Epithelial cell of proximal tubule (primary cell): ENCODE results near the gene RPL19. TPM values are rescaled to one million over a fixed set of nuclear protein-coding genes. Genes with fewer than 3 reads are reported as not detected.
"Not testable (repeated sequence)": the region's sequence is repeated elsewhere in the genome, so short reads cannot be mapped to it uniquely, and the experiment has no call there.

Experiments
- DNase-seq: peaks from one replicate; pipeline ENCODE4 v3.0.0-alpha.2; 2011; ENCODE audit warnings: low read depth
- H3K4me3 ChIP-seq: 2 replicates; pipeline ENCODE4 v1.5.1; 2011; ENCODE audit warnings: low read depth, mild to moderate bottlenecking, low read length
- total RNA-seq: library from RNA; depleted of rRNA; stranded (reverse); fragments of >200 nt; gene quantifications from 2 replicates; pipeline ENCODE4 v1.2.3, GENCODE V29; 2015
- TF ChIP-seq, protein P1 (sequence below): conservative IDR thresholded peaks from 2 replicates; pipeline ENCODE4 v1.5.1; 2012; ENCODE audit warnings: low read depth, mild to moderate bottlenecking, low read length

The RPL19 gene
- total RNA-seq, 1 donor from 2014 or later, result 2,474 TPM

- DNase-seq, result no peak
- no peak overlapping the region for H3K4me3 ChIP-seq
- TF ChIP-seq, protein P1, sequence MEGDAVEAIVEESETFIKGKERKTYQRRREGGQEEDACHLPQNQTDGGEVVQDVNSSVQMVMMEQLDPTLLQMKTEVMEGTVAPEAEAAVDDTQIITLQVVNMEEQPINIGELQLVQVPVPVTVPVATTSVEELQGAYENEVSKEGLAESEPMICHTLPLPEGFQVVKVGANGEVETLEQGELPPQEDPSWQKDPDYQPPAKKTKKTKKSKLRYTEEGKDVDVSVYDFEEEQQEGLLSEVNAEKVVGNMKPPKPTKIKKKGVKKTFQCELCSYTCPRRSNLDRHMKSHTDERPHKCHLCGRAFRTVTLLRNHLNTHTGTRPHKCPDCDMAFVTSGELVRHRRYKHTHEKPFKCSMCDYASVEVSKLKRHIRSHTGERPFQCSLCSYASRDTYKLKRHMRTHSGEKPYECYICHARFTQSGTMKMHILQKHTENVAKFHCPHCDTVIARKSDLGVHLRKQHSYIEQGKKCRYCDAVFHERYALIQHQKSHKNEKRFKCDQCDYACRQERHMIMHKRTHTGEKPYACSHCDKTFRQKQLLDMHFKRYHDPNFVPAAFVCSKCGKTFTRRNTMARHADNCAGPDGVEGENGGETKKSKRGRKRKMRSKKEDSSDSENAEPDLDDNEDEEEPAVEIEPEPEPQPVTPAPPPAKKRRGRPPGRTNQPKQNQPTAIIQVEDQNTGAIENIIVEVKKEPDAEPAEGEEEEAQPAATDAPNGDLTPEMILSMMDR, result no peak
These were observed 43.1 kb downstream of the RPL19 start for GRCh38 chr17:39243155-39243554.

DNA sequence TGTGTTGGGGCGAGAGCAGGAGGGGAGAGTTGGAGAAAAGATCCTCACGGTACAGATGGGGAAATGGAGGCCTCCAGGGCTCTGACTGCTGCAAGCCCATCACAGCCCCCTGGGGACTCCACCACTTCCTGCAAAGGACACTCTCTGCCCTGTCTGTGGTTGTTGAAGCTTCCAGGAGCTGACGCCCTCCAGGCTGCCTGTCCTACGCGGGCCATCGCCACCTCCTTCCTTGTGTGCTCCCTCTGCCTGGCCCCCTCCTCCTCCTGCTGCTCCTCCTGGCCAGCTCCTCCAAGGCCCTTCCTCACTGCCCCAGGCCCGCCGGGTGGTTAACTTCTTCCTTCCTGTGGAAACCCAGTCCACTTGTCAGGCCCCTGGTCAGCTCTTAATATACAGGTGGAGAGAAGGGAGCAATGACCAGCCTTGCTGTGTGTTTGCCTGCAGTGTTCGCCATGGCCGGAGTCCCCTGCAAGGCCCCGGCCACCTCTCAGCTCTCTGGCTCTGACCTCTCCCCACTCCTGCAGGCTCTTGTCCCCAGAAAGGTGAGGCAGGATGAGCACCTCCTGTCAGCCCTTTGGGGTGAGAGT is 44.0 kb downstream of the RPL19 start:
- TF ChIP-seq, protein P1, result no peak
- DNase-seq, result no peak
- H3K4me3 ChIP-seq, result no peak overlapping the region

GRCh38 chr17:39244600-39245570 is 44.8 kb downstream of the RPL19 start:
- TF ChIP-seq, protein P1, result peak; percentile 98
- DNase-seq, result no peak
- no peak overlapping the region for H3K4me3 ChIP-seq

- TF ChIP-seq, protein P1, result no peak
- no peak for DNase-seq
- no peak overlapping the region for H3K4me3 ChIP-seq
These were observed 46.2 kb downstream of the RPL19 start for GRCh38 chr17:39246274-39246673.

GRCh38 chr17:39250076-39250475 is 50.0 kb downstream of the RPL19 start:
- DNase-seq, H3K4me3 ChIP-seq: not testable (repeated sequence)

- TF ChIP-seq, protein P1, result no peak
- H3K4me3 ChIP-seq, result no peak overlapping the region
- no peak for DNase-seq
These were observed 51.9 kb downstream of the RPL19 start for GRCh38 chr17:39251997-39252396.

DNA sequence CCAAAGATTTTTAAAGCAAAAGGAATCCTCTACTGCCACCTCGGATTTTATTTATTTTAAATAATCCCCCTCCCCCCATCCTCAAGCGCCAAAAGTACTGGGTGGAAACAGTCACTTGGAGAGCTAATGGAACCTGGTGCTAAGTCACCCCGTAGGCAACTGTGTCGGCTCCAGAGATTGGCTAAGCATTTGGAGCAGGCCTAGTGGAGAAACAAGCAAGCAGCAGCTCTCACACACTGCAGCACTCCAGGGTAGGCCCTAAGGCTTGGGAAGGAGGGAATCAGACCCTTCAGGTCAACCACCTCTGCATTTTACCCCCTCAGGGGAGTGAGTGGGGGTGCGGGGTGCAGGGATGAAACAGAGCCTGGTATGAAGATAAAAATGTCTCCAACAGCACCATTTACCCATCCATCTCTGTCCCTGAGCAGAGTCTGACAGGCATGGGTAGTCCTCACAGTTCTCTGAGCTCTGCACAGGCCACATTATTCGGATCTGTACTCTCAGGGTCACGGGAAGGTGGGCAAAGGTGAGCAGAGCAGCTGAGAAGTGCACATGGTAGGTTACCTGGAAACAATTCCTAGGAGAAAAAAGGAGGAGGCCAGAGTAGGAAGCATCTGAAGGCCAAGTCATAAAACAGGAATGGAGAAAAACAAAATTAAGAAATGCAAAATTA is 52.8 kb downstream of the RPL19 start:
- TF ChIP-seq, protein P1, result no peak
- DNase-seq, result no peak
- no peak overlapping the region for H3K4me3 ChIP-seq
